ENCODE data around the gene CCDC17.

CCDC17 gene

DNA sequence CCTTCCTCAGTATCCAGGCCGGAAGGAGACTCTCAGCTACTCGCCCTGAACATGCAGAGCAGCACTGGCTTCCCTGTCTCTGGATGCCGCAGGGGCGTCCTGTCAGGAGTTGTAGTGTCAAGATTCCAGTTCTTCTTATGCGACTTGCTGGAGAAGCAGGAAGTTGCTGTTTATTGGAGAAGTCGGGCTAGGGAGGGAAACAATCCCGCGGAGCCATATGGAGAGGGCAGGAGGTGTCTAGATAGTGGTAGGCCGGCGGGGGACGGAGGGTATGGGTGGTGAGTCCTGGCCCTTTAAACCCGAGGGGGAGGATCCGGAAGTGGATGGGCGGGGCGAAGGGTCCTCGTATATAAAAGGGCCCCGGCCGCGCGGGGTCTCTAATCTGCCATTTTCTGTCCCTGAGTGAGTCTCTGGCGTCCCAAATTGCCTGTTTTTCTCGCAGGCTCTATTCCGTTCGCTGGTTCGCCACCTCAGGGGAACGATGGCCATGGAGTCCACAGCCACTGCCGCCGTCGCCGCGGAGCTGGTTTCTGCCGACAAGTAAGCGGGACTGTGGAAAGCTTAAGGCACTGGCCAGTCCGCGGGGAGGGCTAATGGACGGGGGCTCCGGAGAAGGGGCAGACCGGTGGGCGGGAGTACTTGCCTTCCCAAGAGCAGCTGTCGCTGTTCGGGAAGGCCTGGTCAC lies 40.0 kb downstream of the CCDC17 start, which contains the start of gene NASP:
Gene NASP (plus strand): TSS at position 376 of the 685 bp plus-strand sequence. CDS start 106 bp downstream, at position 482.
- H3K4me3 ChIP-seq (replicated peaks in 1 of 2; ENCODE audit: low read depth in 2 of 2, low read length in 2 of 2): peak within 1 kb of the TSS; percentile 87 to 100
- TF ChIP-seq, protein P1, sequence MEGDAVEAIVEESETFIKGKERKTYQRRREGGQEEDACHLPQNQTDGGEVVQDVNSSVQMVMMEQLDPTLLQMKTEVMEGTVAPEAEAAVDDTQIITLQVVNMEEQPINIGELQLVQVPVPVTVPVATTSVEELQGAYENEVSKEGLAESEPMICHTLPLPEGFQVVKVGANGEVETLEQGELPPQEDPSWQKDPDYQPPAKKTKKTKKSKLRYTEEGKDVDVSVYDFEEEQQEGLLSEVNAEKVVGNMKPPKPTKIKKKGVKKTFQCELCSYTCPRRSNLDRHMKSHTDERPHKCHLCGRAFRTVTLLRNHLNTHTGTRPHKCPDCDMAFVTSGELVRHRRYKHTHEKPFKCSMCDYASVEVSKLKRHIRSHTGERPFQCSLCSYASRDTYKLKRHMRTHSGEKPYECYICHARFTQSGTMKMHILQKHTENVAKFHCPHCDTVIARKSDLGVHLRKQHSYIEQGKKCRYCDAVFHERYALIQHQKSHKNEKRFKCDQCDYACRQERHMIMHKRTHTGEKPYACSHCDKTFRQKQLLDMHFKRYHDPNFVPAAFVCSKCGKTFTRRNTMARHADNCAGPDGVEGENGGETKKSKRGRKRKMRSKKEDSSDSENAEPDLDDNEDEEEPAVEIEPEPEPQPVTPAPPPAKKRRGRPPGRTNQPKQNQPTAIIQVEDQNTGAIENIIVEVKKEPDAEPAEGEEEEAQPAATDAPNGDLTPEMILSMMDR (IDR thresholded peaks at IDR 0.05; ENCODE audit: low read depth, low read length): peak; percentile 10
- DNase-seq (ENCODE audit: low read depth in 2 of 2): peak; percentile 85 to 86

DNA sequence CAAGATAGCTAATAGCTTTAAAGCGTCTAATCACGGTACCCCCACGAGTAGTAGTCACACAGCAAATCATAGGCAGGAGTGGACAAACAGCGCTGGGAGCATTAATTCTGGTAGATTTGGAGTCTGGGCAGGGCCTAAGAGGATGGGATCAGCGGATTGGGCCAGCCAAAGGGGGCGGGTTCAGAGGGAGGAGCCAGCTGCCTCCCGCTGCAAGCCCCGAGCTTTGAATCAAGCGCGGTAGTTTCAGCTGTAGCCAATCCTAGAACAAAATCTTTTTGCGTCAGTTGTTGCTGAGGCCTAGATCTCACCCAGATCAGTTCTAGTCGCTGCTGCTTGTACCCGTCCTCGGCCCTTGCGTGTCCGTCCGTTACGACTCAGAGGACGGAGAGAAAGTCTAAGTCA lies 40.6 kb downstream of the CCDC17 start:
- TF ChIP-seq, protein P1 (IDR thresholded peaks at IDR 0.05; ENCODE audit: low read depth, low read length): no peak
- DNase-seq (ENCODE audit: low read depth in 2 of 2): peak; percentile 98

DNA sequence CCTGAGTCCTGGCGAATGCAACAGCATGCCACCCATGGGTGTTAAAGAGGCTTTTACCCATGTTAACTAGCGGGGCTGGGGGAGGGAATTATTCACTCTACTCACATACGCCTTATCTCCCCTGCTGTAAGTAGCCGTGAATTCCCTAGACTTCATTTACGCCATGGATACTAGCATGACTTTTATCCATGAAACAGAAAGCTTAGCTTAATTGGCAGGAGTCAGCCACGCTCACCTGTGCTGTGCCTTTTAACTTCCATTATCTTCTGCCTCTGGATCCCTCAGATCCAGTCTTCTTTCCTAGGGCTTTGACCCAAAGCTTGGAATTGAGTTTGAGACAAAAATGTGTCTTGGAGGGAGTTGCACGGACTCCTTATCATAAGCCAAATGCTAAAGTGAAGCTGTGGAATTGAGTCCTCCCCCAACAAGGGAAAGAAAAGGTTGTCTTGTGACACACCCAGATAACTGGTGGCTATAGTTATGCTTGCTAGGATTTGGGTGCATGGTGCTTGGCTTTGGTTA lies 49.7 kb downstream of the CCDC17 start:
- no peak overlapping the region for H3K4me3 ChIP-seq (replicated peaks in 1 of 2; ENCODE audit: low read depth in 2 of 2, low read length in 2 of 2)
- TF ChIP-seq, protein P1 (IDR thresholded peaks at IDR 0.05; ENCODE audit: low read depth, low read length): no peak
- no peak for DNase-seq (ENCODE audit: low read depth in 2 of 2)

More for the DNA sequence above, 40.6 kb downstream of the CCDC17 start:
- H3K4me3 ChIP-seq (replicated peaks in 1 of 2; ENCODE audit: low read depth in 2 of 2, low read length in 2 of 2): peak overlapping the region; percentile 87 to 100

DNA sequence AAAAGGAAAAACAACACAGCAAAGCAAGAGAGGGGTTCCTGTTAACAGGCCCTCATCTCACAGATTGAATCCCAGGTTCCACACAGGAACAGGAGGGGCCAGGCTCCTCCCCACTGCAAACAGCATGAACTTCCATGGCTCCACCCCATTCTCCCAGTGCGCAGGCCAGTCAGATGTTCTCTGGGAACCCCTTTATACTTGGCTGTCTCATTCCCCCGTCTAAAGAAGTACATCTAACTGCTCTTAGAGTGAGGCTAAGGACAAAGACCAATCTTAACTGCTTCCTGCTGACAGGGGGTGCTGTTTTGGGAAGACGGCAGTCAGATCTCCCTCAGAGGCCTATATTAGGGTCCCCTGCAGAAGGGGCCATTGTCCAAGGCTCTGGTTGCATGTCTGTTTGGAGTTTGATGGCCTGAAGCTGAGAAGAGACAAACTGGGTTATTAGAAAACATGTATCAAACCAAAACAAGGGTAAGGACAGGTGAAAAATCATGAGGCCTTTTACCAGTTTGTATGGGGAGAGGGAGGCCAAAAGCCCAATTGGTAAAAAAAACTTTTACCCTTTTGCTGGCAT lies 50.5 kb downstream of the CCDC17 start:
- TF ChIP-seq, protein P1 (IDR thresholded peaks at IDR 0.05; ENCODE audit: low read depth, low read length): no peak
- DNase-seq (ENCODE audit: low read depth in 2 of 2): peak in 1 of 2 donors; percentile 28
- no peak overlapping the region for H3K4me3 ChIP-seq (replicated peaks in 1 of 2; ENCODE audit: low read depth in 2 of 2, low read length in 2 of 2)

DNA sequence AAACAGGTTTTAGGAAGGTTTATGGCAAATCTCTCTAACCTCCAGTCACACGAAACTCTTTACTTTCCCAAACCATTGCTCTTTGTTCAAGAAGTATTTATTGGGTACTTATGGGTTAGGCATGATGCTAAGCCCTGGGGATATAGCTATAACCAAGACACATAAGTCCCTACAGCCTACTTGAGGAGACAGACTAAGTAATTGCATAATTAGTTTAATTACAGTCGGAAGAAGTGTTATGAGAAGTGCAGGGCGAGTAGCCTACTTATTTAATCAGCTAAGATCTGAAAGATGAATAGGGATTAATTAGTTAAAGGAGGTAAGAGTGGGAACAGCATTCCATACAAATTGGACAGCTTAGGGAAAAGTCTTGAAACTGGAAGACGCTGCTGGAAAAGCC lies 53.2 kb downstream of the CCDC17 start:
- H3K4me3 ChIP-seq (replicated peaks in 1 of 2; ENCODE audit: low read depth in 2 of 2, low read length in 2 of 2): no peak overlapping the region
- TF ChIP-seq, protein P1 (IDR thresholded peaks at IDR 0.05; ENCODE audit: low read depth, low read length): no peak
- no peak for DNase-seq (ENCODE audit: low read depth in 2 of 2)

Measured in cardiac fibroblast (primary cell).